HG03469 (cell line): ENCODE data around the gene KRTAP4-1.
"Not testable (repeated sequence)": the region's sequence is repeated elsewhere in the genome, so short reads cannot be mapped to it uniquely, and the experiment has no call there.

Experiments
- ATAC-seq: cut with Tn5 transposase; IDR thresholded peaks from one replicate; pipeline ENCODE4 v1.9.1; 2021; ENCODE audit warnings: mild to moderate bottlenecking, moderate library complexity, moderate number of reproducible peaks; ENCODE audit not compliant: unreplicated experiment

KRTAP4-1 gene

GRCh38 chr17:41176744-41177387 lies 7.8 kb downstream of the KRTAP4-1 start:
- no peak for ATAC-seq

GRCh38 chr17:41171886-41172285 lies 12.8 kb downstream of the KRTAP4-1 start:
- ATAC-seq: no peak

GRCh38 chr17:41168121-41168520 lies 16.6 kb downstream of the KRTAP4-1 start, which contains the start of gene KRTAP4-3:
Gene KRTAP4-3 (minus strand): TSS chr17:41168221. CDS start chr17:41168172, 49 bp downstream.
- no peak for ATAC-seq

- no peak for ATAC-seq
Observed at GRCh38 chr17:41167561-41167960, 17.1 kb downstream of the KRTAP4-1 start.

GRCh38 chr17:41163828-41164227 lies 20.9 kb downstream of the KRTAP4-1 start:
- ATAC-seq: no peak

GRCh38 chr17:41160648-41161047 lies 24.1 kb downstream of the KRTAP4-1 start, which contains the start of gene KRTAP4-4:
Gene KRTAP4-4 (minus strand): TSS chr17:41160748. CDS start chr17:41160691, 57 bp downstream.
- ATAC-seq: no peak

- not testable (repeated sequence) for ATAC-seq
Observed at GRCh38 chr17:41160190-41160589, 24.5 kb downstream of the KRTAP4-1 start.

GRCh38 chr17:41153856-41154255 lies 30.9 kb downstream of the KRTAP4-1 start:
- ATAC-seq: no peak

- ATAC-seq: no peak
Observed at GRCh38 chr17:41151525-41151924, 33.2 kb downstream of the KRTAP4-1 start.

GRCh38 chr17:41150026-41150425 lies 34.7 kb downstream of the KRTAP4-1 start:
- ATAC-seq: no peak

GRCh38 chr17:41149652-41149985 lies 35.1 kb downstream of the KRTAP4-1 start, which contains the start of gene KRTAP4-5:
Gene KRTAP4-5 (minus strand): TSS chr17:41149825. CDS start chr17:41149767, 58 bp downstream.
- no peak for ATAC-seq

- ATAC-seq: not testable (repeated sequence)
Observed at GRCh38 chr17:41148971-41149651, 35.6 kb downstream of the KRTAP4-1 start.

- ATAC-seq: no peak
Observed at GRCh38 chr17:41147531-41148204, 37.0 kb downstream of the KRTAP4-1 start.

- ATAC-seq: no peak
Observed at GRCh38 chr17:41145261-41145660, 39.5 kb downstream of the KRTAP4-1 start.

GRCh38 chr17:41144846-41145245 lies 39.9 kb downstream of the KRTAP4-1 start:
- no peak for ATAC-seq

- no peak for ATAC-seq
Observed at GRCh38 chr17:41141361-41141760, 43.4 kb downstream of the KRTAP4-1 start.

GRCh38 chr17:41140360-41141131 lies 44.2 kb downstream of the KRTAP4-1 start, which contains the start of gene KRTAP4-6:
Gene KRTAP4-6 (minus strand): TSS chr17:41140544. CDS start chr17:41140487, 57 bp downstream.
- ATAC-seq: no peak

- not testable (repeated sequence) for ATAC-seq
Observed at GRCh38 chr17:41139865-41140264, 44.8 kb downstream of the KRTAP4-1 start.
